OCI-LY3 (cell line): ENCODE measurements around the gene SLC6A6.

ENCODE experiments used
- EZH2phosphoT487 ChIP-seq: fragments of 200-600 bp; shearing (Covaris generic); IDR thresholded peaks from 2 replicates; pipeline ENCODE4 v1.6.1; 2018; ENCODE audit warnings: antibody characterized with exemption, mixed run types, low read depth
- TF ChIP-seq, protein P1 (sequence below): fragments of 200-600, 300-600 bp; sonication (generic); IDR thresholded peaks from 2 replicates; pipeline ENCODE4 v1.5.1; 2014; ENCODE audit warnings: antibody characterized with exemption, low read length, low read depth

DNA sequence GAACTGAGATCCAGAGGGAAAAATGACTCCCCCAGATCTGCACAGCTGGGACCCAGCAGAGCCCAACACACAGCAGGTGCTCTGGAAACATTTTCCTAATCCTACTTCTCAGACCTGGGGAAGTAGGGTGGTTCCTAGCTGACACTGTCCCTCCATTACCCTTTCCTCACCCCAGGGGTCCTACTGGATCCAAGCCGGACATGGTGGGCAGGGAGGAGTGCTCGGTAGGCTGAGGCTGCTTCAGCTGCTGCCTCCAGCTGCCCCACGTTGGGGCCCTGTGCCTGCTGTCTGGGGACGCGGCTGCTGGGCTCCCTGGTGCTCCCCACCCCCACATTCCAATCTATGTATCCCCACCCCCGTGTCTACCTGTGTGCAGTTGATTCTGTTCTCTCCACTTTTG, 29.8 kb upstream of the SLC6A6 start:
- no peak for TF ChIP-seq EZH2phosphoT487
- TF ChIP-seq, protein P1, sequence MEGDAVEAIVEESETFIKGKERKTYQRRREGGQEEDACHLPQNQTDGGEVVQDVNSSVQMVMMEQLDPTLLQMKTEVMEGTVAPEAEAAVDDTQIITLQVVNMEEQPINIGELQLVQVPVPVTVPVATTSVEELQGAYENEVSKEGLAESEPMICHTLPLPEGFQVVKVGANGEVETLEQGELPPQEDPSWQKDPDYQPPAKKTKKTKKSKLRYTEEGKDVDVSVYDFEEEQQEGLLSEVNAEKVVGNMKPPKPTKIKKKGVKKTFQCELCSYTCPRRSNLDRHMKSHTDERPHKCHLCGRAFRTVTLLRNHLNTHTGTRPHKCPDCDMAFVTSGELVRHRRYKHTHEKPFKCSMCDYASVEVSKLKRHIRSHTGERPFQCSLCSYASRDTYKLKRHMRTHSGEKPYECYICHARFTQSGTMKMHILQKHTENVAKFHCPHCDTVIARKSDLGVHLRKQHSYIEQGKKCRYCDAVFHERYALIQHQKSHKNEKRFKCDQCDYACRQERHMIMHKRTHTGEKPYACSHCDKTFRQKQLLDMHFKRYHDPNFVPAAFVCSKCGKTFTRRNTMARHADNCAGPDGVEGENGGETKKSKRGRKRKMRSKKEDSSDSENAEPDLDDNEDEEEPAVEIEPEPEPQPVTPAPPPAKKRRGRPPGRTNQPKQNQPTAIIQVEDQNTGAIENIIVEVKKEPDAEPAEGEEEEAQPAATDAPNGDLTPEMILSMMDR: no peak
